ENCODE measurements around the gene CCDC7.
"Not testable (repeated sequence)": the region's sequence is repeated elsewhere in the genome, so short reads cannot be mapped to it uniquely, and the experiment has no call there.

CCDC7 gene

GRCh38 chr10:32577448-32577847 is 131.5 kb downstream of the CCDC7 start:
- no peak for DNase-seq (ENCODE audit: low read depth)

- DNase-seq (ENCODE audit: low read depth) = no peak
Measured at GRCh38 chr10:32582946-32583345, 137.0 kb downstream of the CCDC7 start.

- not testable (repeated sequence) for DNase-seq (ENCODE audit: low read depth)
Measured at GRCh38 chr10:32598022-32598421, 152.1 kb downstream of the CCDC7 start.

- DNase-seq (ENCODE audit: low read depth) = no peak
Measured at GRCh38 chr10:32600317-32600716, 154.4 kb downstream of the CCDC7 start.

GRCh38 chr10:32601562-32601961 is 155.6 kb downstream of the CCDC7 start:
- DNase-seq (ENCODE audit: low read depth) = not testable (repeated sequence)

GRCh38 chr10:32605787-32606186 is 159.8 kb downstream of the CCDC7 start:
- DNase-seq (ENCODE audit: low read depth) = no peak

GRCh38 chr10:32610543-32610942 is 164.6 kb downstream of the CCDC7 start:
- DNase-seq (ENCODE audit: low read depth) = not testable (repeated sequence)

GRCh38 chr10:32616438-32616837 is 170.5 kb downstream of the CCDC7 start:
- DNase-seq (ENCODE audit: low read depth) = no peak

GRCh38 chr10:32618482-32618881 is 172.5 kb downstream of the CCDC7 start:
- no peak for DNase-seq (ENCODE audit: low read depth)

GRCh38 chr10:32621969-32622368 is 176.0 kb downstream of the CCDC7 start:
- no peak for DNase-seq (ENCODE audit: low read depth)

- no peak for DNase-seq (ENCODE audit: low read depth)
Measured at GRCh38 chr10:32622409-32622808, 176.5 kb downstream of the CCDC7 start.

GRCh38 chr10:32627183-32627582 is 181.2 kb downstream of the CCDC7 start:
- DNase-seq (ENCODE audit: low read depth) = no peak

GRCh38 chr10:32629910-32630309 is 184.0 kb downstream of the CCDC7 start:
- no peak for DNase-seq (ENCODE audit: low read depth)

- DNase-seq (ENCODE audit: low read depth) = no peak
Measured at GRCh38 chr10:32646535-32646934, 200.6 kb downstream of the CCDC7 start.

GRCh38 chr10:32650246-32650655 is 204.3 kb downstream of the CCDC7 start:
- no peak for DNase-seq (ENCODE audit: low read depth)

- DNase-seq (ENCODE audit: low read depth) = not testable (repeated sequence)
Measured at GRCh38 chr10:32657430-32657829, 211.5 kb downstream of the CCDC7 start.

GRCh38 chr10:32661346-32661745 is 215.4 kb downstream of the CCDC7 start:
- no peak for DNase-seq (ENCODE audit: low read depth)

- no peak for DNase-seq (ENCODE audit: low read depth)
Measured at GRCh38 chr10:32680803-32681557, 235.0 kb downstream of the CCDC7 start.

GRCh38 chr10:32684291-32684690 is 238.4 kb downstream of the CCDC7 start:
- DNase-seq (ENCODE audit: low read depth) = no peak

GRCh38 chr10:32687116-32687515 is 241.2 kb downstream of the CCDC7 start:
- DNase-seq (ENCODE audit: low read depth) = no peak

GRCh38 chr10:32687546-32687945 is 241.6 kb downstream of the CCDC7 start:
- DNase-seq (ENCODE audit: low read depth) = no peak

- no peak for DNase-seq (ENCODE audit: low read depth)
Measured at GRCh38 chr10:32692174-32692573, 246.2 kb downstream of the CCDC7 start.

- DNase-seq (ENCODE audit: low read depth) = no peak
Measured at GRCh38 chr10:32693441-32693979, 247.6 kb downstream of the CCDC7 start.

GRCh38 chr10:32699683-32700082 is 253.7 kb downstream of the CCDC7 start:
- DNase-seq (ENCODE audit: low read depth) = not testable (repeated sequence)
